Mesenchymal stem cell (in vitro differentiated cells and primary cell): Measurements from ENCODE around the gene HECTD2.
A peak's percentile ranks its signal among the peaks of the same experiment; 100 is the strongest.

ENCODE experiments used
- DNase-seq: peaks from one replicate; pipeline ENCODE4 v3.0.0-alpha.2; 2013
- H2AFZ ChIP-seq: one replicate; pipeline ENCODE4 v1.6.1; 2013; ENCODE audit warnings: low read depth, mild to moderate bottlenecking, control low read depth, inconsistent platforms, low read length, moderate library complexity
- H2AK5ac ChIP-seq: 2 replicates; pipeline ENCODE4 v1.6.1; 2013; ENCODE audit warnings: low read length, moderate library complexity, mild to moderate bottlenecking, inconsistent platforms; ENCODE audit not compliant: severe bottlenecking
- H2BK120ac ChIP-seq: one replicate; pipeline ENCODE4 v1.6.1; 2013; ENCODE audit warnings: low read depth, mild to moderate bottlenecking, inconsistent platforms, low read length, moderate library complexity
- H2BK12ac ChIP-seq, 2 experiments: one replicate each; pipeline ENCODE4 v1.6.1; 2013; ENCODE audit warnings: inconsistent platforms in 2 of 2, low read length in 2 of 2, mild to moderate bottlenecking in 2 of 2, moderate library complexity in 2 of 2, control low read depth in 1 of 2
- H2BK15ac ChIP-seq: one replicate; pipeline ENCODE4 v1.6.1; 2013; ENCODE audit warnings: mild to moderate bottlenecking, low read depth, inconsistent platforms; ENCODE audit not compliant: poor library complexity, severe bottlenecking
- H2BK5ac ChIP-seq: 2 replicates; pipeline ENCODE4 v1.6.1; 2013; ENCODE audit warnings: low read depth, mild to moderate bottlenecking, low read length, control low read depth, inconsistent platforms; ENCODE audit not compliant: poor library complexity, severe bottlenecking
- H3K14ac ChIP-seq, 2 experiments: one replicate each; pipeline ENCODE4 v1.6.1; 2013; ENCODE audit warnings: inconsistent platforms in 2 of 2, low read length in 2 of 2, control low read depth in 1 of 2, mild to moderate bottlenecking in 1 of 2, moderate library complexity in 1 of 2
- H3K18ac ChIP-seq, 2 experiments: one replicate each; pipeline ENCODE4 v1.6.1; 2013; ENCODE audit warnings: inconsistent platforms in 2 of 2, low read length in 2 of 2, control low read depth in 1 of 2, low read depth in 1 of 2, mild to moderate bottlenecking in 1 of 2
- H3K23ac ChIP-seq, 2 experiments: one replicate each; pipeline ENCODE4 v1.6.1; 2013; ENCODE audit warnings: inconsistent platforms in 2 of 2, low read length in 2 of 2, mild to moderate bottlenecking in 2 of 2, moderate library complexity in 2 of 2, control low read depth in 1 of 2
- H3K27ac ChIP-seq: 2 replicates; pipeline ENCODE4 v1.5.1; 2013; ENCODE audit warnings: mild to moderate bottlenecking, moderate library complexity, low read length, control low read depth, inconsistent platforms; ENCODE audit not compliant: poor library complexity, severe bottlenecking
- H3K27me3 ChIP-seq, 2 experiments: 2 replicates each; pipeline versions ENCODE4 v1.6.1 to v1.7.0; 2013; ENCODE audit warnings: low read length in 2 of 2, mild to moderate bottlenecking in 2 of 2, moderate library complexity in 2 of 2, control low read depth in 1 of 2, inconsistent platforms in 1 of 2; ENCODE audit not compliant: control insufficient read depth in 1 of 2, insufficient read depth in 1 of 2
- H3K36me3 ChIP-seq, 2 experiments: 2 replicates each; pipeline versions ENCODE4 v1.6.1 to v1.7.0; 2013; ENCODE audit warnings: low read length in 2 of 2, control low read depth in 1 of 2, inconsistent platforms in 1 of 2, low read depth in 1 of 2, mild to moderate bottlenecking in 1 of 2; ENCODE audit not compliant: insufficient read depth in 2 of 2, control insufficient read depth in 1 of 2
- H3K4ac ChIP-seq, 2 experiments: one replicate each; pipeline ENCODE4 v1.6.1; 2013; ENCODE audit warnings: inconsistent platforms in 2 of 2, low read length in 2 of 2, mild to moderate bottlenecking in 2 of 2, moderate library complexity in 2 of 2, control low read depth in 1 of 2, low read depth in 1 of 2
- H3K4me1 ChIP-seq: 2 replicates; pipeline ENCODE4 v1.6.1; 2013; ENCODE audit warnings: low read depth, low read length, control low read depth; ENCODE audit not compliant: control insufficient read depth, insufficient read depth
- H3K4me2 ChIP-seq: 2 replicates; pipeline ENCODE4 v1.6.1; 2013; ENCODE audit warnings: low read length, mild to moderate bottlenecking, inconsistent platforms; ENCODE audit not compliant: poor library complexity, severe bottlenecking
- H3K4me3 ChIP-seq, 2 experiments: 2 replicates each; pipeline versions ENCODE4 v1.5.1 to v1.7.0; 2013; ENCODE audit warnings: low read length in 2 of 2, mild to moderate bottlenecking in 2 of 2, control low read depth in 1 of 2, low read depth in 1 of 2; ENCODE audit not compliant: insufficient read depth in 1 of 2
- H3K79me1 ChIP-seq: replicated peaks from 2 replicates; pipeline ENCODE4 v1.6.1; 2013; ENCODE audit warnings: mild to moderate bottlenecking, control low read depth, low read length, inconsistent platforms; ENCODE audit not compliant: poor library complexity, severe bottlenecking
- H3K9ac ChIP-seq: 2 replicates; pipeline ENCODE4 v1.7.0; 2013; ENCODE audit warnings: mild to moderate bottlenecking, low read length, moderate library complexity
- H3K9me3 ChIP-seq: 2 replicates; pipeline ENCODE4 v1.7.0; 2013; ENCODE audit warnings: mild to moderate bottlenecking, low read length; ENCODE audit not compliant: control insufficient read depth
- H4K8ac ChIP-seq: one replicate; pipeline ENCODE4 v1.6.1; 2013; ENCODE audit warnings: inconsistent platforms, mild to moderate bottlenecking, low read length, moderate library complexity
- H4K91ac ChIP-seq: one replicate; pipeline ENCODE4 v1.6.1; 2013; ENCODE audit warnings: mild to moderate bottlenecking, low read length, inconsistent platforms
- WGBS: methylation state at CpG from one replicate; pipeline ENCODE4 v1.1.7; 2013; ENCODE audit warnings: mixed read lengths; 5-methylcytosine and 5-hydroxymethylcytosine counted together

HECTD2 gene

GRCh38 chr10:91477236-91477635 is 67.1 kb downstream of the HECTD2 start:
- no peak overlapping the region for H3K23ac ChIP-seq
- H3K4ac ChIP-seq, result no peak overlapping the region
- H3K4me2 ChIP-seq, result no peak overlapping the region
- no peaks in the 10 kb centered on the region for H3K9me3 ChIP-seq
- H3K27ac ChIP-seq, result no peak overlapping the region
- H2BK5ac ChIP-seq, result no peak overlapping the region
- H3K79me1 ChIP-seq, result no peaks in the 10 kb centered on the region
- H3K14ac ChIP-seq, result no peak overlapping the region
- H3K18ac ChIP-seq, result no peak overlapping the region
- no peaks in the 10 kb centered on the region for H3K27me3 ChIP-seq
- peaks cover 6% of the 10 kb centered on the region in 2 experiments for H3K36me3 ChIP-seq
- no peak overlapping the region for H2BK15ac ChIP-seq
- DNase-seq, result no peak
- no peak overlapping the region for H4K8ac ChIP-seq
- no peak overlapping the region for H2BK120ac ChIP-seq
- 100% methylated on average over 1 of the region's 2 CpGs for WGBS
- no peak overlapping the region for H2AK5ac ChIP-seq
- H4K91ac ChIP-seq, result no peak overlapping the region
- no peak overlapping the region for H3K4me3 ChIP-seq
- H2BK12ac ChIP-seq, result no peak overlapping the region
- no peak overlapping the region for H3K9ac ChIP-seq
- H3K4me1 ChIP-seq, result no peaks in the 10 kb centered on the region
- no peak overlapping the region for H2AFZ ChIP-seq

DNA sequence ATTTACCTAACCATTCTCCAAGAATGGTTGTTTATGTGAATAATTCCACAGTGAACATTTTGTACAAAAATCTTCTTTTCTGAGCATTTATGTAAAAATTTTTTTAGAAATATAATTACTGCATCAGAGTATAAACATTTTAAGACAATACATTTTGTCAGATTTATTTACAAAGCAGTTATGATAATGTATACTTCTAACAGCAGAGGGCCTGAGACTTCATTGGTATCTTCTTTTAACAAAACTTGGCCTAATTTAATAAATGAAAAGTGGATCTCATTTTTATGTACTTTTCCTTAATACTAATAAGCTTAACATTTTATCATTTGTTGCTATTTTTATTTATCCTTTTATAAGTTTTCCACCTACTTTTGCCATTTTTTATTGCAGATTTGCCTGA is 69.4 kb downstream of the HECTD2 start:
- Histone ChIP-seq H3K4me1 (no peaks in the 10 kb centered on the region), H3K14ac (no peak overlapping the region), H3K9me3 (no peaks in the 10 kb centered on the region), H3K4me3 (no peak overlapping the region), H2BK15ac (no peak overlapping the region), H2BK5ac (no peak overlapping the region), H4K91ac (no peak overlapping the region), H3K4ac (no peak overlapping the region), H3K23ac (no peak overlapping the region), H3K27me3 (no peaks in the 10 kb centered on the region), H2BK120ac (no peak overlapping the region), H4K8ac (no peak overlapping the region), H2AFZ (no peak overlapping the region), H3K4me2 (no peak overlapping the region), H3K9ac (no peak overlapping the region), H2AK5ac (no peak overlapping the region), H3K36me3 (peaks cover 6 to 19% of the 10 kb centered on the region in 2 experiments), H3K18ac (no peak overlapping the region), H3K27ac (no peak overlapping the region), H2BK12ac (no peak overlapping the region), H3K79me1 (no peaks in the 10 kb centered on the region)
- DNase-seq, result no peak

- Histone ChIP-seq H3K9ac (no peak overlapping the region), H2BK12ac (no peak overlapping the region), H3K79me1 (no peaks in the 10 kb centered on the region), H3K27me3 (no peaks in the 10 kb centered on the region), H3K4me3 (no peak overlapping the region), H3K4me1 (no peaks in the 10 kb centered on the region), H3K36me3 (peaks cover 0 to 46% of the 10 kb centered on the region in 2 experiments), H3K14ac (no peak overlapping the region), H3K9me3 (no peaks in the 10 kb centered on the region), H3K18ac (no peak overlapping the region), H2AK5ac (no peak overlapping the region), H3K27ac (no peak overlapping the region), H3K4me2 (no peak overlapping the region), H4K91ac (no peak overlapping the region), H2AFZ (no peak overlapping the region), H4K8ac (no peak overlapping the region), H2BK5ac (no peak overlapping the region), H3K4ac (no peak overlapping the region), H2BK15ac (no peak overlapping the region), H3K23ac (no peak overlapping the region), H2BK120ac (no peak overlapping the region)
- 100% methylated on average over 2 of the region's 3 CpGs for WGBS
- DNase-seq, result no peak
Observed at GRCh38 chr10:91487911-91488582, 77.9 kb downstream of the HECTD2 start.

- Histone ChIP-seq H2AFZ (no peak overlapping the region), H3K27me3 (no peaks in the 10 kb centered on the region), H3K9me3 (no peaks in the 10 kb centered on the region), H3K4ac (no peak overlapping the region), H2AK5ac (no peak overlapping the region), H4K8ac (no peak overlapping the region), H2BK15ac (no peak overlapping the region), H3K18ac (no peak overlapping the region), H2BK12ac (no peak overlapping the region), H3K14ac (no peak overlapping the region), H3K79me1 (no peaks in the 10 kb centered on the region), H2BK120ac (no peak overlapping the region), H2BK5ac (no peak overlapping the region), H3K4me2 (no peak overlapping the region), H3K9ac (no peak overlapping the region), H3K36me3 (peaks cover 0 to 5% of the 10 kb centered on the region in 2 experiments), H3K23ac (no peak overlapping the region), H4K91ac (no peak overlapping the region), H3K4me1 (no peaks in the 10 kb centered on the region), H3K27ac (no peak overlapping the region), H3K4me3 (no peak overlapping the region)
- WGBS, result no CpG with 5 or more reads among the region's 2 CpGs
- DNase-seq, result peak; percentile 60
Observed at GRCh38 chr10:91493313-91493712, 83.2 kb downstream of the HECTD2 start.
